ENCODE data around the gene DSTN.

DSTN gene

DNA sequence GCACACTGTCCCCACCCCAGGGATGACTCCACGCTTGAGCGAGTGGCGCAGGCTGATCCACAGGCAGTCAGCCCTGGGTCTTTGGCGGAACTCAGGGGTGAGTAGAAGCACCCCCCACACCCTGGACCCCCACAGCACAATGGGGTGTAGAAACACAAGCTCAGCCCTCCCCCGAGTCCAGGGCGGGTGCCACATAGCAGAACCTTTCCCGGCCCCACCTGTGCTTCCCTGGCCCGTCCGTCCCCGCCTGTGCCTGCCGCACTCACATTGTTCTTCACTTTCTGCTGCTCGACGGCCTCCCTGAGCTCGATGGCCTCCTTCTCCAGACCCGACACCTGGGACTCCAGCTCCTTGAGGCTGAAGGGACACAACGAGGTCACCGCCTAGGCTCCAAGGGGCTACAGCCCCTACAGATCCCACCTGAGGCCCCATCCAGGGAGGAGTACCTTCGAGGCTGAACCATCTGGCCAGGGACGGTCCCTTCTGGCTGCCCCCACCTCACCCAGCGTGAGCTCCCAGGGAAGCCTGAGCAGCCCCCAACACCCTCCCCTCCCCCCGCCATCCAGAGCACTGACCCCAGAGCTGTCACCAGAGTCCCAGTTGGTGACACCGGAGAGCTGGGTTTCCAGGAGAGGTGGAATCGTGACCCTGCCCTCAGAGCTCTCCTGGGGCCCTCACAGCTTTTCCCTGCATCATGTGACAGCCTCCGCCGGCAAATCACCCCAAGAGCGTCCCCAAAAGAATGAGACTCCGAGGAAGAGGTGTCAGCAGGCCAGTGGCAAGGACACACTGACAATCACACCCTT is 55.6 kb downstream of the DSTN start:
- no peak for ATAC-seq
- DNase-seq: no peak

GRCh38 chr20:17626217-17627007 is 56.5 kb downstream of the DSTN start:
- ATAC-seq (no peak), DNase-seq (no peak)

GRCh38 chr20:17627101-17627955 is 57.5 kb downstream of the DSTN start:
- DNase-seq (no peak), ATAC-seq (no peak)

DNA sequence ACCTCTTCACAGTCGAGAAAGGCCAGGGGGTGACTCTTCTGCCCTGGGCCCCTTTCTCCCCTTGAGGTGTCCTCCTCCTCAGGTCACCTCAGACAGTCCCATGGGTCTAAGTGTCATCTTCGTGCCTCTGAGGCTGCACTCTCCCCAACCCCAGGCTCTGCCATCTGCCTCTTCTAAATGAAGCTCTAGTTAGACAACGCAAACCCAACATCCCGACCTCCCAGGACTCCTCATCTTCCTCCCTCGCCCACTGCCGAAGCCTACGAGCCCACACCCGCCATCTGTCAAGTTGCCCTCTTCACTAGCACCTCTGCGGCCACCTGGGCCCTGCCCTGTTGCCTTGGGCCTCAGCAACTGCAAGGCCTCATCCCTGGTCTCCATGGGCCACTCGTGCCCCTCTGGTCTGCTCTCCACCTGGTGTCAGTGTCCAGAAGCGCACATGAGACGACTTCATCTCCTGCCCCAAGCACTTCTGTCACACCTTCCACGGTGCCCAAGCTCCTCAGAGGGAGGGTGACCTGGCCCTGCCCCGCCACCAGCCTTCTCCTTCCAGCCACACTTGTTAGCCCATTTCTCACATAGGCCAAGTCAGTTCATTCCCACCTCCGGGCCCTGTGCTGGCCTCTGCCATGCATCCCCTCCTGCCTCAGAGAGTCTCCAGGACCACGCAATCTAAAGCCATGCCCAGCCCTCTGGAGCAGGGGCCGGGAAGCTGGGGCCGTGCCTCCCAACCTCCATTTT is 58.4 kb downstream of the DSTN start:
- no peak for ATAC-seq
- no peak for DNase-seq

- ATAC-seq (no peak), DNase-seq (no peak)
Measured at GRCh38 chr20:17629025-17629424, 59.1 kb downstream of the DSTN start.

DNA sequence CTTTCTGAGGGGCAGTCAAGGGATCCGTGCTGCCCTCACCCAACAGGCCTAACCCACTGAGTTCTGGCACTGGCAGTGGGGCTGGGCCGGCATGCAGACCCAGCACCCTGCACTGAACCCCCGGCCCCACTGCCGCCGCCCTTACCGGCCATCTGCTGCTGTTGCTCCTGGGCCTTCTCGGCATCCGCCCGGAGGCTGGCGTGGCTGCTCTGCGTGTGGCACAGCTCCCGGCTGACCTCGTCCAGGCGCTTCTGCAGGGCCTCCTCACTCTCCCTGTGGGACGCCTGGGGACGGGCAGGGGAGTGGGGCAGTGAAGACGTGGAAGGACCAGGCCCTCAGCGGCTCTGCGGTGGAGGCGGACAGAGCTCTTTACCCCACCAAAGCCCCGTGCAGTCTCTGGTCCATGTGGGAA is 59.8 kb downstream of the DSTN start:
- ATAC-seq (no peak), DNase-seq (no peak)

GRCh38 chr20:17630151-17630805 is 60.4 kb downstream of the DSTN start:
- DNase-seq (no peak), ATAC-seq (no peak)

DNA sequence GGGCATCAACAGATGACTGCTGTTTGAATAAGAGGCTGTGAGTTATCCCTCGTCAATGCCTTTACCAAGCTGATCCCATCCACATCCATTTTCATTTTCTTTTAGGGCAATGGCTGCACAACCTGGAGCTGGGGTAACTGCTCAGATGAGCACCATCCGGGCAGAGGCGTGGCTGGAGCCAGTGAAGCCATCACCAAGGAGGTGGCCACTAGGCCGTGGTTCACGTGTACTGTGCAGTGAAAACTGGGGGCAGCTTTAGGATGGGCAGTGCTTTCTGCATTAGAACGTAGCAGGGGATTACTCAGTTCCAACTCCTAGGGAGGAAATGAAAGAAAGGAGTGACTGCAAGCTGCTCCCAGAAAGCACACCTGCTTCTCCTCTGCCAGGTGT is 60.9 kb downstream of the DSTN start:
- no peak for ATAC-seq

DNA sequence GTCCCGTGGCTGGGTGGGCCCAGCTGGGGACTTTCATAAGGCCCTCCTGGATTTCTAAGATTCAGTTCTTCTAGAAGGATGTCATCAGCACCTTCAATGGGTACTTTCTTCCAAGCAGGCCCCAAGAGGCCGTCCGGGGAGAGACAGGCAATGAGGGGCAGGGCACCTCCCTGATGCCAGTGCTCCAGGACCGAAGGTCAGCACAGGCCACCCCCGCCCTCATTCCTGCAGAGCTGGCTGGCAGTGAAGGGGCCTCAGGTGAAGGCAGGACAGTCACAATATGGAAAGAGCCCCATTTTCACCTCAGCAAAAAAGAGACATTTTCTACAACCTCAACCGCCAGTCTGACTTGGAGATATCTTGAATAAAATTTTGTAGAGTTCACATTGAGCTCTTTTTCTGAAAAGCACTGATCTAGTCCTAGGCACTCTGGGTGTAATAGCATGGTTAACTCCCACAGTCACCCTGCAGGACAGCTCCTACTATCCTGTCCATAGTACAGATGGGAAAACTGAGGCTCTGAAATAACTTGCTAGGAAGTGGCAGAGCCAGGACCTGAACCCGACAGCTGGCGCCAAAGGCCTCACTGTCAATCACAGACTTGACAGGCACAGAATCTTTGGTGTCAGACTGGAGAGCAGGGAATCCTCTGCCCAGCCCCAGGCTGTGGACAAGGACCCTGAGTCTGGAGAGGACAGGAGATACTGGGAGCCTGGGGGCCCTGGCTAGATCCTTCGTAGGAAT is 61.9 kb downstream of the DSTN start:
- DNase-seq (no peak), ATAC-seq (no peak)

More for the DNA sequence above, 60.9 kb downstream of the DSTN start:
- no peak for DNase-seq

DNA sequence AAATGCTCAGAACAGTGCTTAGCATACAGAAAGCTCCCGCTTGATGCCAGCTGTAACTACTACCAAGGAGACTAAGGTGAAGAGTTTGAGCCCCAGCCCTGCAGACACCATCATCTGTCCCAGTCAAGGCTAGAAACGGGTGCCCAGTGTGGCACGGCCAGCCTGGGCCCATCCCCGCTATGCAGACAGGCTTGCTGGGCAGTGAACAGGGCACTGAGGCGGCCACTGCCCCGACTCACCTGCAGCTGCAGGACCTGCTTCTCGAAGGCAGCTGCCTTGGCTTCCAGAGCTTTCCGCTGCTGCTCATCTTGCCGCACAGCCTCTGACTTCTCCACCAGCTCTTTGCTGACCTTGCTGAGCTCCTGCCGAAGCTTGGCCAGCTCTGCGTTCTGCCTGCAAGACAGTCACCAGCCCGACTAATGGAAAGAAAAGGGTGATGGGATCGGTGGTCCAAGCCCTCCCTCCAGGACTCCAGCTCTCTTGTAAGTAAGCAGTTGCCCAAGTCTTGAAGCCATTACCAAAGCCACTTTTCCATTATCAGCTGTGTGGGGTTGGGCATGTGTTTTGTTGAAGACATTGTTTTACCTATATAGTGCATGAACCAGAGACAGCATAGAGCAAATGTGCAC is 63.5 kb downstream of the DSTN start:
- no peak for ATAC-seq
- DNase-seq: no peak

DNA sequence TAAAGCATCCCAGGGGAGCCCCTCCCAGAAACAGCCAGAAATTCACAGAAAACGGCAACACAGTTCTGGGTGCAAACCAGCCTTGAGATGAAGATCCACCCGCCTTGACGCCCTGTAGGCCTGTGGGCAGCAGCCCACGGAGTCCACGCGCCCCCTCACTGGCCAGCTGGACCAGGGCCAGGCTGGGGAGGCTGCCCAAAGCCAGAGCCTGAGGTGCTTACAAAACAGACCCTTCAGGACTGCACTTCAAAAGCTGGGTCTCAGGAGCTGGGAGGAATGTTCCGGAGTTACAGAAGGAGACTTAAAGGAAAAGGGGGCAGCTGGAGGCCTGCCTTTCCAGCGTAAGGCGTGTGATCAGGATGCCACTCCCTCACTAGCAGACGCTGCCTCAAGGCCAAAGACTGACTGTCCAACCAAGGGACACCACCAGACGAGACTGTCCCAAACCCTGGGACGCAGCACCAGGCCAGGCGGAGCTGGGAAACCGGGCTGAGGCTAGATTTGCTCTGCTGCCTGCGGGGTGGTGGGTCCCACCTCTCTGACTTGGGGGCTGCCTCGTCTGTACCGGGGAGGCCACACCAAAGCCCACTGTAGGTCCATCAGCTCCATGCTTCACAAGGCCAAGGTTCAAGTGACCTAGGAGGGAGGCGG is 64.1 kb downstream of the DSTN start:
- ATAC-seq: no peak

GRCh38 chr20:17634661-17635331 is 64.9 kb downstream of the DSTN start:
- no peak for DNase-seq

More for the DNA sequence above, 64.1 kb downstream of the DSTN start:
- no peak for DNase-seq

GRCh38 chr20:17635332-17636244 is 65.7 kb downstream of the DSTN start:
- no peak for DNase-seq
- no peak for ATAC-seq

More at GRCh38 chr20:17634661-17635331, 64.9 kb downstream of the DSTN start:
- ATAC-seq: no peak

DNA sequence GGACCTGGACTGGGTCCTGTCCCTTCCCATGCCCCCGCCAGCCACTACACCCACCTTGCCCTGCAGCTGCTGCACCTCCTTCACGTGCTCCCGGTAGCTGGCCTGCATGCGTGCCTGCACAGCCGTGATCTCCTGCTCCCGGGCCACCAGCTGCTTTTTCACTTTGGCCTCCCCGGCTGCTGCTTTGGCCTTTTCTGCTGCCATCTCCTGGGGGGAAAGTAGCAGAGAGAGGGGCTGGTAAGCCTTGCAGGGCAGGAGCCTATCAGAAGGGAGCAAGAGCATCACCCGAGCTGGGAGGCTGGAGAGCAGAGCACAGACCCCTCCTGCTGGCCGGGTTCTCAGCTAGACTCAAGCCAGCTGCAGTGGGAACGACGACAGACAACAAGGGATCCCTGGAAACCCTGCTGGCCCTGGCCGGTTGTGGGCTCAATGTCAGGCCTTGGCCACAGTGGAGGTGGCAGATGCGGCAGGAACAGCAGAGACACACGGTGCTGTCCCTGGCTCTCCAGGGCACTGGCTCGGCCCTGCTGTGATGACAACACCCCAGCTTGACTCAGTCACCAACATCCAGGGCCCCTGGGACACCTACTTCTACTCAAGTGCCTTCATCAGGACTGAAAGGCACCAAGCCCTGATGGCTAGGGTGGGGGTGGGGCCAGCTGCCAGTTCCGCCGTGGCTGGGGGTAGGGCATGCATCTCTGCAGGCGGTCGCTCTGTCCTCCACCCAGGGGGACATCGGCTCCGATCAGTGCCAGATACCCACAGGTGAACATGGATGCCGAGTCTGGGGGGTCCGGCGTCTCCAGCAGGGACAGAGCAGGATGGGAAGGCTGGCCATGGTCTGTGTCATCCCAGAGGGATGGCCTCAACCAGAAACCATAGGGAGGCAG is 66.9 kb downstream of the DSTN start:
- no peak for DNase-seq
- no peak for ATAC-seq

DNA sequence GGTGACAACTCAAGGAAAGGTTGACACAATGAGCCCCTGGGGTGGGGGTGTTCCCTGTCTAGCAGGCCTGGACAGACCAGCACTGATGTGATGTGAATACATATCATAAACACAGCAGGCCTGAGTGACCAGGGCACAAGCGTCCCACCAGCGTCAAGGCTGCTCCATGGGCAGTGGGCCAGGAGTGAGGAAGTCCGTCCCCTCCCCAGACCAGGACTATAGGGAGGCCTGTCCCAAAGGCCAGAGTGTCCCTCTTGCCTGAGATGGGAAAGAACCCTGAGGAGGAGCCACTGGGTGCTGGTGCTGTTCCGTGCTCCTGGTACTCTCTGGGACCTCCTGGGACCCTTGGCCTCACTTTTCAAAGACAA is 67.5 kb downstream of the DSTN start:
- DNase-seq (no peak), ATAC-seq (no peak)

- DNase-seq (no peak), ATAC-seq (no peak)
Measured at GRCh38 chr20:17637985-17638640, 68.2 kb downstream of the DSTN start.
